Brain microvascular endothelial cell (primary cell): ENCODE results near the gene STARD3.

Experiments used
- DNase-seq: peaks from one replicate; pipeline ENCODE4 v3.0.0-alpha.2; 2020
- H3K27ac ChIP-seq: fragments of 250-450 bp; sonication (Bioruptor Pico); 2 replicates; pipeline ENCODE4 v1.5.1; 2020; ENCODE audit warnings: mild to moderate bottlenecking, moderate library complexity
- H3K27me3 ChIP-seq: fragments of 250-450 bp; sonication (Bioruptor Pico); replicated peaks from 2 replicates; pipeline ENCODE4 v1.5.1; 2020; ENCODE audit warnings: mild to moderate bottlenecking
- H3K36me3 ChIP-seq: fragments of 250-450 bp; sonication (Bioruptor Pico); replicated peaks from 2 replicates; pipeline ENCODE4 v1.5.1; 2020; ENCODE audit warnings: mild to moderate bottlenecking
- H3K4me3 ChIP-seq: 2 replicates; pipeline ENCODE4 v1.5.1; 2011; ENCODE audit warnings: low read depth, mild to moderate bottlenecking, control low read depth, low read length, moderate library complexity
- in situ Hi-C: cut with HindIII; loops from 2 replicates; pipeline ENCODE4 v1.10.0; 2017; ENCODE audit warnings: low sequenced_read_pairs, low pct_ligation_motif_present
- TF ChIP-seq, protein P1 (sequence below): IDR thresholded peaks from 2 replicates; pipeline ENCODE4 v1.5.1; 2011; ENCODE audit warnings: low read depth, mild to moderate bottlenecking, moderate library complexity, low read length, control low read depth, inconsistent platforms; ENCODE audit errors: missing control alignments

The STARD3 gene

DNA sequence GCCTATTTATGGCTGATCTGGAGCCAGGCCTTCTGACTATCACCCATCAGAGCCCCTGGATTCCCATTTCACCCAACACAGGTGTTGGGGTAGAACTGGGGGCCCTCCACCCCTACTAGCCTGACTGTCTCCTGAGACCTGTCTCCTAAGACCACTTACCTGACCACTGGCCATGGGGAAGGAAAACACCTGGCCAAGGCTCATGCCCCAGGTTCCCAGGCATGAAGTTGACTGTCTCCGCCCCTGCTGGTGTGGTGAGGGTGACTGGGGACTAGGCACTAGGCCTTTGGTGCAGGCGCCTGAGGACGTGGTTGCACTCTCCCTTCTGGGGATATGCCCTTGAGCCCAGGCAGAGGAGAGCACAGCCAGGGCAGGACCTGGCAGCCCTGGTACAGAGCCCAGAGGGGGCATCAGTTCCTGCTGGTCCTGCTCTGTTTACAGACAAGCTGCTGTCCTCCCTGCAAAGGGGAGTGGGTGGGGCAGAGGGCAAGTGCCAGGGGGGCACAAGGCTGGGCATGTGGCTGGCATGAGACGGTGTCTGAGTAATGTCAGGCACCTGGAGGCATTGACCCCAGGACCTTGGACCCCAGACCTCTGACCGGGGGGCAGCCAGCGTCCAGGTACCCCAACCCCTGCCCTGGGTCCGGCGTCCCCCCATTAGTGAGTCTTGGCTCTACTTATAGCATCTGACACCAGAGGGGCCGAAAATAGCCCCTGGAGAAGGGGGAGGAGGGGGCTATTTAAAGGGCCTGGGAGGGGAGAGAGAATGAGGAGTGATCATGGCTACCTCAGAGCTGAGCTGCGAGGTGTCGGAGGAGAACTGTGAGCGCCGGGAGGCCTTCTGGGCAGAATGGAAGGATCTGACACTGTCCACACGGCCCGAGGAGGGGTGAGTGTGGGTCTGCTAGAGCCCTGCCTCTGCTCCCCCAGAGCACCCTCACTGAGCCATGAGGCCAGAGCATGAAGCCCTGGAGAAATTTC, 27.9 kb downstream of the STARD3 start, which contains the start of gene TCAP:
TCAP (plus strand) TSS at position 769 of the 981 bp plus-strand sequence; CDS start at position 780, 11 bp downstream.
- H3K27ac ChIP-seq, result no peak within 1 kb of the TSS
- TF ChIP-seq, protein P1, sequence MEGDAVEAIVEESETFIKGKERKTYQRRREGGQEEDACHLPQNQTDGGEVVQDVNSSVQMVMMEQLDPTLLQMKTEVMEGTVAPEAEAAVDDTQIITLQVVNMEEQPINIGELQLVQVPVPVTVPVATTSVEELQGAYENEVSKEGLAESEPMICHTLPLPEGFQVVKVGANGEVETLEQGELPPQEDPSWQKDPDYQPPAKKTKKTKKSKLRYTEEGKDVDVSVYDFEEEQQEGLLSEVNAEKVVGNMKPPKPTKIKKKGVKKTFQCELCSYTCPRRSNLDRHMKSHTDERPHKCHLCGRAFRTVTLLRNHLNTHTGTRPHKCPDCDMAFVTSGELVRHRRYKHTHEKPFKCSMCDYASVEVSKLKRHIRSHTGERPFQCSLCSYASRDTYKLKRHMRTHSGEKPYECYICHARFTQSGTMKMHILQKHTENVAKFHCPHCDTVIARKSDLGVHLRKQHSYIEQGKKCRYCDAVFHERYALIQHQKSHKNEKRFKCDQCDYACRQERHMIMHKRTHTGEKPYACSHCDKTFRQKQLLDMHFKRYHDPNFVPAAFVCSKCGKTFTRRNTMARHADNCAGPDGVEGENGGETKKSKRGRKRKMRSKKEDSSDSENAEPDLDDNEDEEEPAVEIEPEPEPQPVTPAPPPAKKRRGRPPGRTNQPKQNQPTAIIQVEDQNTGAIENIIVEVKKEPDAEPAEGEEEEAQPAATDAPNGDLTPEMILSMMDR, result no peak
- H3K4me3 ChIP-seq, result no peak within 1 kb of the TSS
- no peak for DNase-seq
- peaks cover 10% of the 10 kb centered on the region for H3K27me3 ChIP-seq
- peaks cover 23% of the 10 kb centered on the region for H3K36me3 ChIP-seq
- in situ Hi-C loops, result no loop called here

DNA sequence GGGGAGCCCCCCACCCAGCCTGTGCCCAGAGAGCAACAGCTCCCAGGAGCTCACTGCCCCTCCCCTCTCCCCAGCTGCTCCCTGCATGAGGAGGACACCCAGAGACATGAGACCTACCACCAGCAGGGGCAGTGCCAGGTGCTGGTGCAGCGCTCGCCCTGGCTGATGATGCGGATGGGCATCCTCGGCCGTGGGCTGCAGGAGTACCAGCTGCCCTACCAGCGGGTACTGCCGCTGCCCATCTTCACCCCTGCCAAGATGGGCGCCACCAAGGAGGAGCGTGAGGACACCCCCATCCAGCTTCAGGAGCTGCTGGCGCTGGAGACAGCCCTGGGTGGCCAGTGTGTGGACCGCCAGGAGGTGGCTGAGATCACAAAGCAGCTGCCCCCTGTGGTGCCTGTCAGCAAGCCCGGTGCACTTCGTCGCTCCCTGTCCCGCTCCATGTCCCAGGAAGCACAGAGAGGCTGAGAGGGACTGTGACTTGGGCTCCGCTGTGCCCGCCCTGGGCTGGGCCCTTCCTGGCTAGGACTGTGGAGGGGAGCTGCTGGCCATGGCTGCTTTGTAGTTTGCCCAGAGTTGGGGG, 28.8 kb downstream of the STARD3 start:
- H3K36me3 ChIP-seq, result peaks cover 17% of the 10 kb centered on the region
- DNase-seq, result no peak
- H3K4me3 ChIP-seq, result no peak overlapping the region
- TF ChIP-seq, protein P1, result peak; percentile 37
- in situ Hi-C loops, result no loop called here
- H3K27me3 ChIP-seq, result peaks cover 11% of the 10 kb centered on the region
- no peak overlapping the region for H3K27ac ChIP-seq

DNA sequence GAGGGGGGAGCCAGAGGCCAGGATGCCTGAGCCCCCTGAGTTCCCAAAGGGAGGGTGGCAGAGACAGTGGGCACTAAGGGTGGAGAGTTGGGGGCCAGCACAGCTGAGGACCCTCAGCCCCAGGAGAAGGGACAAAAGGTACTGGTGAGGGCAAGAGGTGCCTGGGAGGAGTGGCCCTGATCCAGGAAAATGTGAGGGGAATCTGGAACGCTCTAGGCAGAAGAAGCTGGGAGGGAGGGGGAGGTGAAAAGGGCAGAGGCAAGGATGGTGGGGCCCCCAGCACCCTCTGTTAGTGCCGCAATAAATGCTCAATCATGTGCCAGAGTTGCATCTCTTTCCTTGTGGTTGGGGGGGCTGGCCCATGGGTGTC, 29.3 kb downstream of the STARD3 start:
- in situ Hi-C loops, result no loop called here
- no peak overlapping the region for H3K4me3 ChIP-seq
- peaks cover 12% of the 10 kb centered on the region for H3K36me3 ChIP-seq
- H3K27ac ChIP-seq, result no peak overlapping the region
- TF ChIP-seq, protein P1, result no peak
- H3K27me3 ChIP-seq, result peaks cover 16% of the 10 kb centered on the region
- no peak for DNase-seq

DNA sequence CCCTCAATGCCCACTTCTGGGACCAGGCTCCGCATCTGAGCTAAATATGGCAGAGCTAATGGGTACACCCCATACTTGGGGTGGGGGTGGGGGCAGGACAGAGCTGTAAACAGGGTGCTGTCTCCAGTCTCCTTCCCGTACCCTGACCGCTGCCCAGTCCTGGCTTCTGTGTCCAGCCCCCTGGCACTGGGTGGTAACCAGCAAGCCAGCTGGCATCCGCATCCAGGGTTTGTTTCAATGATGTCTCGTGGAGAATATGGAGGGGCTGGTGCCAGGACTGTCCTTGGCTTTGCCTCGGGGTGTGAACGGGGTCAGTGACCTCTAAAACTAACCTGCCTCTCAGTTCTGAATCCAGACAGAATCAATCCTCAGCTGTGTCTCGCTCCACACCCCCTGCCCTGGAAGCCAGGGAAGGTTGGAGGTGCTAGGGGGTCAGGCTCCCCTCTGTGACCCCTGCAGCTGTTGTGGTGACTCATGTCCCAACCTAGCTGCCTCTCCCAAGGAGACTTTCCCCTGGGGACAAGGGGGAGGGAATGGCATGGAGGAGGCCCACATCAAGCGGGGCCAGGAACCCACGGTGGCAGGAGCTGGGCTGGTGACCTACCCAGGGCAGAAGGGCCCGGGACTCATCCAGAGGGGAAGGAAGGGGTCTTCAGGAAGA, 29.8 kb downstream of the STARD3 start:
- H3K4me3 ChIP-seq, result no peak overlapping the region
- TF ChIP-seq, protein P1, result no peak
- in situ Hi-C loops, result no loop called here
- H3K27ac ChIP-seq, result no peak overlapping the region
- H3K27me3 ChIP-seq, result peaks cover 16% of the 10 kb centered on the region
- no peak for DNase-seq
- H3K36me3 ChIP-seq, result peaks cover 10% of the 10 kb centered on the region

DNA sequence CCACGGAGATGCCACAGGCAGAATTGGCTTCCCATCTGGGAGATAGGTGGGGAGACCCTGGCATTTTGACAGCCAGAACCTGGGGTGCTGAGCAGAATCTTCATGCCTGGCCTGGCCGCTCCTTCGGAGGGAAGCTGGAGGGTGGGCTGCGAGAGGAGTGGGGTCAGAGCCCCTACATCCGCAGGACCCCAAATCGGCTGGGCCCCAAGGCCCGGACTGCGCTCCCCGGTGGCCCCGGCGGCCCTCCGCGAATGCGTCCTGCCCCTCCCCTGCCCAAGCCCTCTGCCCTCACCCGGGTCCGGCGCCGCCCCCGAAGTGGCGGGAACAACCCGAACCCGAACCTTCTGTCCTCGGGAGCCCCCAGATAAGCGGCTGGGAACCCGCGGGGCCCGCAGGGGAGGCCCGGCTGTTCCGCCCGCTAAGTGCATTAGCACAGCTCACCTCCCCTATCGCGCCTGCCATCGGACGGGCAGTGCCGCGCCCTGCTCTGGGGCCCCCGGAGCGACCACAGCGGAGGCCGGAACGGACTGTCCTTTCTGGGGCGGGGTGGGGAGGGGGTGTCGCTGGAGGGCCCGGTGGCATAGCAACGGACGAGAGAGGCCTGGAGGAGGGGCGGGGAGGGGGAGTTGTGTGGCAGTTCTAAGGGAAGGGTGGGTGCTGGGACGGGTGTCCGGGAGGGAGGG, 30.5 kb downstream of the STARD3 start:
- TF ChIP-seq, protein P1, result no peak
- in situ Hi-C loops, result no loop called here
- no peak for DNase-seq
- Histone ChIP-seq H3K4me3 (no peak overlapping the region), H3K36me3 (peaks cover 7% of the 10 kb centered on the region), H3K27ac (no peak overlapping the region), H3K27me3 (peaks cover 16% of the 10 kb centered on the region)
